ENCODE results near the gene CBARP.

The CBARP gene

DNA sequence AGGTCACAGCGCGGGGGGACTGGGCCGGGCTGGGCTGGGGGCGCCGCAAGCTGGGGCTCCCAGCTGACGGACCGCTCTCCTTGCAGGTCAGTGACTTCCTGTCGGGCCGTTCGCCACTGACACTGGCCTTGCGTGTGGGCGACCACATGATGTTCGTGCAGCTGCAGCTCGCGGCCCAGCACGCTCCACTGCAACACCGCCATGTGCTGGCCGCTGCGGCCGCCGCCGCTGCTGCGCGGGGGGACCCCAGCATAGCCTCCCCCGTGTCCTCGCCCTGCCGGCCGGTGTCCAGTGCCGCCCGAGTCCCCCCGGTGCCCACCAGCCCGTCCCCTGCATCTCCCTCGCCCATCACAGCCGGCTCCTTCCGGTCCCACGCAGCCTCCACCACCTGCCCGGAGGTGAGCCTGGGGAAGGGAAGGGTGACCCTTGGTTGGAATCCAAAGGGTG is 16.3 kb upstream of the CBARP start:
- H3K4me3 ChIP-seq (ENCODE audit: low read depth, low read length), result no peak overlapping the region

DNA sequence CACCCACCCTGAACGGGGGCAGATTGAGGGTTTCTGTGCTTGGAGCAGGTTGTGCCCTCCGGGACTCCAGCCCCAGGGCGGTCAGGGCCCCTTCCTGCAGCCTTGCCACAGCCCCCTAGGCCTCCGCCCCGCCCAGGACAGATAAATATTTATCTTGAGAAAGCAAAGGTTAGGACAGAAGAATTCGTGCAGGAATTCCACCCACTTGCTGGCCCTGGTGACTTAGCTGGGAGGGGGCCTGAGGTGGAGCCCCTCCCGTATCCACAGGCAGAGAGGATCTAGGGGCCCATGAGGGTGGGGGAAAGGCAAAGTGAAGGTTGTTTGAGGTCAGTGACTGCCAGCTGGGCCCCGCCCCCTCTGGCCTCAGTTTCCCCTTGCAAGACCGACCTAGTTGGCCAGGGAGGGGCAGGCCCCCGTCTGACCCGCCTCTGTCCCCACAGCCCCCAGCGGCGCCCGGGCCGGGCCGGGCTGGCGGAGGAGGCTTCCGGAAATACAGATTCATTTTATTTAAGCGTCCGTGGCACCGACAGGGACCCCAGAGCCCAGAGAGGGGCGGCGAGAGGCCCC is 15.8 kb upstream of the CBARP start:
- peak overlapping the region; percentile 80 for H3K4me3 ChIP-seq (ENCODE audit: low read depth, low read length)
- DNase-seq (ENCODE audit: low read depth), result no peak
- TF ChIP-seq, protein P1, sequence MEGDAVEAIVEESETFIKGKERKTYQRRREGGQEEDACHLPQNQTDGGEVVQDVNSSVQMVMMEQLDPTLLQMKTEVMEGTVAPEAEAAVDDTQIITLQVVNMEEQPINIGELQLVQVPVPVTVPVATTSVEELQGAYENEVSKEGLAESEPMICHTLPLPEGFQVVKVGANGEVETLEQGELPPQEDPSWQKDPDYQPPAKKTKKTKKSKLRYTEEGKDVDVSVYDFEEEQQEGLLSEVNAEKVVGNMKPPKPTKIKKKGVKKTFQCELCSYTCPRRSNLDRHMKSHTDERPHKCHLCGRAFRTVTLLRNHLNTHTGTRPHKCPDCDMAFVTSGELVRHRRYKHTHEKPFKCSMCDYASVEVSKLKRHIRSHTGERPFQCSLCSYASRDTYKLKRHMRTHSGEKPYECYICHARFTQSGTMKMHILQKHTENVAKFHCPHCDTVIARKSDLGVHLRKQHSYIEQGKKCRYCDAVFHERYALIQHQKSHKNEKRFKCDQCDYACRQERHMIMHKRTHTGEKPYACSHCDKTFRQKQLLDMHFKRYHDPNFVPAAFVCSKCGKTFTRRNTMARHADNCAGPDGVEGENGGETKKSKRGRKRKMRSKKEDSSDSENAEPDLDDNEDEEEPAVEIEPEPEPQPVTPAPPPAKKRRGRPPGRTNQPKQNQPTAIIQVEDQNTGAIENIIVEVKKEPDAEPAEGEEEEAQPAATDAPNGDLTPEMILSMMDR (IDR thresholded peaks at IDR 0.05; ENCODE audit: low read depth, low read length, missing control alignments), result no peak

More for the DNA sequence above, 16.3 kb upstream of the CBARP start:
- TF ChIP-seq, protein P1 (IDR thresholded peaks at IDR 0.05; ENCODE audit: low read depth, low read length, missing control alignments), result no peak
- DNase-seq (ENCODE audit: low read depth), result no peak

DNA sequence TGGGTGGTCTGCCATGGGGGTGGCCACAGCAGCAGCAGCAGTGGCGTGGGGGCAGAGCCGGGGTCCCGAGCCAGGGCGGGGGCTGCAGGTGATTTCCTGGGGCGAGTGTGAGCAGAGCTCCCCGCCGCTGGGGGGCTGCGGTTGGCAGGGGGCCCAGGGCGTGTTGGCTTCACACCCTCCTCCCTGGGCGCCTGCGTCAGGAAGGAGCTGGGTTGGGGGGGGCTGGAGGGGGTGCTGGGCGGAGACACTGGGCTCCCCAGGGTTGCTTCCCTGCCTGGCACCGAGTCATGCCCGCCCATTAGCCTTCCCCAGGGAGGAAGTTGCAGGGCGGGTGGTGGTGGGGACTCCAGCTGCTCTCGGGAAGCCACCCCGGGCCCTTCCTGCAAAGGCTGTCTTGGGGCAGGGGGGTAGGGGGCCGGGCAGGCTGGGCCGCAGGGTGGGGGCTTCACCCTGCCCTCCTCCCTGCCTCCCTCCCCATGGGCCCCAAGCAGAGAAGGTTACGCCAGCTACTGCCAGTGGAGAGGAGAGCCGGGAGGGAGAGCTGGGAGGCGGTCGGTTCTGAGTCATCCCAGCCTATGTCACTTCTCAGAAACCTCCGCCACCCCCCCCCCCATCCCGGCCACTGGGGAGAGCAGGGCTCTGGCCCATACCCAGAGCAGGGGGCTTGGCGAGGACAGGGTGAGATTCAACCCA is 15.2 kb upstream of the CBARP start:
- TF ChIP-seq, protein P1 (IDR thresholded peaks at IDR 0.05; ENCODE audit: low read depth, low read length, missing control alignments), result no peak
- no peak for DNase-seq (ENCODE audit: low read depth)
- H3K4me3 ChIP-seq (ENCODE audit: low read depth, low read length), result peak overlapping the region; percentile 80

DNA sequence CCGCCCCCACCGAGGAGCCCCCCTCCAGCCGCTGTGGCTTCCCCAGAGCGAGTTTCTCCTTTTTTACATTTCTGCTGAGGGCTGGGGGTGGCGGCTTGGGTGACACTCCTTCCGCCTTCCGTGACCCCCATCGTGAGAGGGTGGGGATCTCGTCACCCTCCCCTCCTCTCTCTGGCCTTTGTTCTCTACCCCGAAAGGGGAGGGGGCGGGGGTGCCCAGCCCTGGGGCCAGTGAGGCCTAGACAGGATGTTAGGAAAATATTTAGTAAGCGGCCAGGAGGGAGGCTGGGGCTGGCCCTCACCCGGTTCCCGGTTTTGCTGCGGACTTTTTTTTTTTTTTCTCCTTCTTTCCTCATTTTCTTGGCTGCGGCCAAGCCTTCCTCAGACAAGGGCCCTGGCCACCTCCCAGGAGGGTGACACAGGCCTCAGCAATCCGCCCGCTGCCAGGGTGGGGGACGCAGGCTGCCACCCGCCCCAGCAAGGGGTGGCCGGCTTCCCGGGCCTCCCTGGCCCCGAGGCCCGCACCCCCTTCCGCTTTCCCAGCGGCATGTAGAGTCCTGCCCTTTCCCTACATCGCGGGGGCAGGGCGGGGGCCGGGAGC is 14.5 kb upstream of the CBARP start:
- TF ChIP-seq, protein P1 (IDR thresholded peaks at IDR 0.05; ENCODE audit: low read depth, low read length, missing control alignments), result no peak

DNA sequence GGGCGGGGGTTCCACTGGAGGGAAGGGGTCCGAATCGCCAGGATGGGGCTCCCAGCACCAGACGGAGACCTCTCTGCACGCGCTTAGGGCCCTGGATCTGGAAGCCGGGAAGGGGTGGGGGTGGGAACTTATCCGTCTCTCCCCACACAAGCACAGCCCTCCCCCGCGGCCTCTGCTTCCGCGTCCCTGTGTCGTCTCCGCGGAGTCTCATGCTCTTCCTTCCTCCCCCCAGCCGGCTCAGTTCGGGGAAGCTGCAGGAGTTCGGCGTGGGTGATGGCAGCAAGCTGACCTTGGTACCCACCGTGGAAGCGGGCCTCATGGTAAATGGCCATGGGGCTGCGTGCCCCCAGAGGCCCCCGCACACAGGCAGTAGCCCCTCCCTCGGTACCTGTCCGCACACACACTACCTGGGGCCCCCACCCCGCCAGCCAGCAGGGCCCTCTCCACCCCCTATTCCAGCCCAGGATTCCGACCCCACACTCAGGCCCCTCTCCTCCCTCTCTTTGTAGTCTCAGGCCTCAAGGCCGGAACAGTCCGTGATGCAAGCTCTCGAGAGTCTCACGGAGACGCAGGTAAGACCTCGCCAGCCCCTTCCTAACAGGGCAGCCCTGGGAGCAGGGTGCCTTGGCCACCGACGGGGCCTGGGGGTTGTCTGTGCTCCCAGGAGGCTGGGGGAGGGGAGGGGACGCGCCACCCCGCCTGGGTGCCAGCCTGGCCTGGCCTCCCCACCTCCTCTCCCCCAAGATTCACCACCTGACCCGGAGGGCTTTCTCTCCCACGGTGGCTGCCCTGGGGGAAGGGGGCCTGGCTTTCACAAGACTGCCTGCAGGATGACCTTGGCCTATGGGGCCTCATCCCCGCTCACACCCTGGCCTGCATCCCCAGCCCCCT is 13.8 kb upstream of the CBARP start:
- peak overlapping the region; percentile 80 for H3K4me3 ChIP-seq (ENCODE audit: low read depth, low read length)
- TF ChIP-seq, protein P1 (IDR thresholded peaks at IDR 0.05; ENCODE audit: low read depth, low read length, missing control alignments), result no peak
- no peak for DNase-seq (ENCODE audit: low read depth)

More for the DNA sequence above, 14.5 kb upstream of the CBARP start:
- H3K4me3 ChIP-seq (ENCODE audit: low read depth, low read length), result peak overlapping the region; percentile 80
- DNase-seq (ENCODE audit: low read depth), result no peak

DNA sequence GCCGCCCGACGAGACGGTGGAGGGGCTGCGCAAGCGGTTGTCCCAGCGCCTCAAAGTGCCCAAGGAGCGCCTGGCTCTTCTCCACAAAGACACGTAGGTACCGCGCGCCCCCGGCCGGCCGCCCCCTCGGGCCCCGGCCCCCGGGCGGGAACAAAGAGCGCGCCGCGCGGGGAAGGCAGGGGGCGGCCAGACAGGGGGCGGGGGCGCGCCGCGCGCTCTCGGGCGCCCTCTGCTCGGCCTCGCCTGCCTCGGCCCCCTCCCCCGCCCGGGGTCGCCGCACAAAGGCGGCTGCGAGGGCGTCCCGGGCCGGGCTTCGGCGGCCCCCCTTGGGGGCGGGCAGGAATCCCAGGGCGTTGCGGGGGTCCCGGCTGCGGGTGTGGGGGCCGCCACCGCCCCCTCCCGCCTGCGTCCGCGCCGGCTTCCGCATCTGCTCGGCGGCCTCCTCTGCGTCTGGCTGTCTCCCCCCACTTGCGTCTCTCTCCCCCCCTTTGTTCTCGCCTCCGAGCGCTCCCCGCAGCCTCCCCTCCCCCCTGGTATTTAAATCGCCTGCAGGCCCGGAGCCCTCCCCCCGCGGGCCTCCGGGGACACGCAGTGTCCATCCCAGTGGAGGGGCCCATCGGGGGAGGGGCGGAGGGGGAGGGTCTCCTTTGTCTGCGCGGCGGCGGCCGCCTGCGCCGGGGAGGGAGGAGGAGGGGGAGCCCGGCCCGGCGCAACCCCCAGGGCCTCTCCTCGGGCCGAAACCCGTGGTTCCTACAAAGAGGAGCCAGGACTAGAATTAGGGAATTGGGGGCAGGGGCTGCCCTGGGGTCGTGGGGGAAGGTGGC is 12.8 kb upstream of the CBARP start:
- H3K4me3 ChIP-seq (ENCODE audit: low read depth, low read length), result peak overlapping the region; percentile 80
- TF ChIP-seq, protein P1 (IDR thresholded peaks at IDR 0.05; ENCODE audit: low read depth, low read length, missing control alignments), result no peak
- DNase-seq (ENCODE audit: low read depth), result no peak
